Skin epidermis (tissue), 12 donors: ENCODE measurements around the gene BEGAIN.

ENCODE experiments used
- H3K27ac ChIP-seq, 21 experiments: fragments of 200-600 bp; sonication (generic) in 11 of 21; one replicate each; pipeline ENCODE4 v1.5.0; 2020; ENCODE audit warnings: mild to moderate bottlenecking in 3 of 21, inconsistent platforms in 2 of 21, moderate library complexity in 2 of 21
- H3K4me3 ChIP-seq, 7 experiments: fragments of 200-600 bp; sonication (generic) in 2 of 7; one replicate each; pipeline ENCODE4 v1.5.0; 2020; ENCODE audit warnings: inconsistent platforms in 2 of 7, mild to moderate bottlenecking in 2 of 7, moderate library complexity in 1 of 7

Gene BEGAIN

DNA sequence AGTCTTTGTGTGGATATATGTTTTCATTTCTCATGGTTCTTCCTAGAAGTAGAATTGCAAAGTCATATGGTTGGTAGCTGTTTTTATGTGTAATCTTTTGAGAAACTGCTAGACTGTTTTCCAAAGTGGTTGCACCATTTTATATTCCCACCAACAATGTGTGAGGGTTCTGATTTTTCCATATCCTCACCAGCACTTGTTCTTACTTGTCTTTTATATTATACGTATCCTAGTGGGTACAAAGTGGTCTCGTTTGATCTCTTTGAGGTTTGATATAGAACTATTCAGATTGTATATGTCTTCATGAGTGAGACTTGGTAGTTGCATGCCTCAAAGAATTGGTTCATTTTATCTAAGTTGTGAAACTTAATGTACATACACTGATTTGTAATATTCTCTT lies 91.3 kb downstream of the BEGAIN start:
- no peak overlapping the region for H3K27ac ChIP-seq
- no peak overlapping the region for H3K4me3 ChIP-seq

DNA sequence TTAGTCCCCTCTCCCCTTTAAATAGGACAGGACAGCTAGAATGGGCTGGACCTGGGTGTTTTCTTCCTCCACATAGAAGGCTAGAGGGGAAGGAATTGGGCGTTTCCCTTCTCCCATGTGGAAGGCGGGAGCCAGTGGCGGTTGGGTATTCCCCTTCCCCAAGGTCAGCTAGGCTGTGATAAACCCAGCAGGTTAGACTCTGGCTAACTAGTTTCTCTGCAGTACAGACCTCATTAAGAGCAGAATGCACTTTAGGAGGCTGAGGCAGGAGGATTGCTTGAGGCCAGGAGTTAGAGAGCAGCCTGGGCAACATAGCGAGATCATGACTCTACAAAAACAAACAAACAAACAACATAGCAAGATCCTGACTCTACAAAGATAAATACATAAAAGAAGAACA lies 92.6 kb downstream of the BEGAIN start:
- Histone ChIP-seq H3K4me3 (no peak overlapping the region), H3K27ac (no peak overlapping the region)

DNA sequence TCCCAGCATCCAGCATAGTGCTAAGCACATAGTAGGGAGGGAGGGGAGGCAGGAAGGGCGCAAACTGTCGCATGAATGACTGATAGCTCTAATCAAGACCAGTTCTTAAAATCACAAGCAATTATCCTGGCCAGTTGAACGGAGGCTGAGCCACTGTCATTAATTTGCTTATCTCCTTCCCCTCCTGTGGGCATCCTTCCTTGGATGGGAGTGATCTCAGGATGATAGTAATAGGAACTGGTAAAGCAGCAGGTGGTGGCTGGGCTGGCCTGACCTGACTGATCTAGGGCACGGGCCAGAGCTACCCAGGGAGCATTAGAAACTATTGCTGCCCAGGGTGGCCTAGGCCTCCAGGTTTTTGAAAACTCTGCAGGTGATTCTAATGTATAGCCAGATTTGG lies 97.0 kb downstream of the BEGAIN start:
- H3K27ac ChIP-seq, result no peak overlapping the region
- no peak overlapping the region for H3K4me3 ChIP-seq

DNA sequence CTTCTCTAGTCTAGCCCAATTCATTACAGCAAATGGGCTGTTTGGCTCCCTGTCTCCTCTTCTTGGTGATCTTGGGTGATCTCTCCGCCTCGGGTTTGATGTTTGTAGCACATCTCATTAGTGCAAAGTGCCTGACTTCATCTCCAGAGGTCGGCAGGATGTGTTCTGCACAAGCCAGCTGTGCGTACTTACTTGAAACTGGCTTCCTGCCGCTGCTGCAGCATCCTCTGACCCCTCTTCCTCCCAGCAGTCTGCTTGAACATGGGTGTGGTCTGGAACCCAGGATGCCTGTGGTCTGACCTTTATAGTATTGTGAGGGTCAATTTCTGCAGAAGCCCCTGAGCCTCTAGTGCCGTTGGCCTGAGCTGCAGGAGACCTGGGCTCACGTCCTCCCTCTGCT lies 99.2 kb downstream of the BEGAIN start:
- H3K27ac ChIP-seq, result no peak overlapping the region
- no peak overlapping the region for H3K4me3 ChIP-seq

DNA sequence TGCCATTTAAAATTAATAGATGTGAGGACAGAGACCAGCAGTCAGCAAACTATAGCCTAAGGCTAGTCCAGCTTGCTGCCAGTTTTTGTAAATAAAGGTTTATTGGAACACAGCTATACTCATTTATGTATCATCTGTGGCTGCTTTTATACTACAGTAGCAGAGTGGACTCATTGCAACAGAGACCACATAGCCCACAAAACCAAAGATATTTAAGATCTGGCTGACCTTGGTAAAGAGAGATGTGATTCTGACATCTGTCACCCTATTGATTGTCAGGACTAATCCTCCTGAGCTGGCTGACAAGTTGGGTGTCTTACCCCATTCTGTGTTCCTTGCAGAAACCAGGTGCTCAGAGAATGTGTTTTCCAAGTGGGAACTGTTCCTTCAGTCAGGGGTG lies 99.9 kb downstream of the BEGAIN start:
- Histone ChIP-seq H3K27ac (no peak overlapping the region), H3K4me3 (no peak overlapping the region)
